ENCODE measurements around the gene MACROD1.

The MACROD1 gene

DNA sequence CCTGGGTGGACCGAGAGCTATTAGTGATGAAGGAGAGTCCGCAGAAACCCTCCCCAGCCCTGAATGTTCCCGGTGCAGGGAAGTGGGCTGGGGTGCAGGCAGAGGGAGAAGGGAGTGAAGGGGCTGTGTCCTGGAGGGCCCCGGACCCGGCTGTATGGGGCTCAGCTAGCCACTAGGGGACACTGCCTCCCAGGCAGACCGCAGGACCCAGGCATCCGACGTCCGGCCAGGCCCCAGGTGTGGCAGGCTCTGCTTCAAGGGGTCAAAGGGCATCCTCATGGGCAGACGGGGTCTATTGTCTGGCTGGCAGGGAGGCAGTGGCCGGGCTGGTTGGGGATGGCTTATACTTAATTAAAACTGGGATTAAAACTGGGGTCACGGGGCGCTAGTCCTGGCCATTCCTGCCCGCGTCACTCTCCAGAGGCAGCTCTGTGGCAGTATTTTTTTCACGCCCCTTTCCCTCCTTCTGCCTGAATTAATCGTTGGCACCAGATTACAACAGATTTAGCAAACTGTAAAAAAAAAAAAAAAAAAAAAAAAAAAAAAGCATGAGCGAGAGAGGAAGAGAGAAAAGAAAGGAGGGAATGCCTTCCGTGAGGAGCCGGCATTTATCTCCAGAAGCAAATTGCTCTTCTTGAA, 125.1 kb downstream of the MACROD1 start:
- in situ Hi-C loops (cut with HindIII; ENCODE audit: low sequenced_read_pairs): no loop called here

DNA sequence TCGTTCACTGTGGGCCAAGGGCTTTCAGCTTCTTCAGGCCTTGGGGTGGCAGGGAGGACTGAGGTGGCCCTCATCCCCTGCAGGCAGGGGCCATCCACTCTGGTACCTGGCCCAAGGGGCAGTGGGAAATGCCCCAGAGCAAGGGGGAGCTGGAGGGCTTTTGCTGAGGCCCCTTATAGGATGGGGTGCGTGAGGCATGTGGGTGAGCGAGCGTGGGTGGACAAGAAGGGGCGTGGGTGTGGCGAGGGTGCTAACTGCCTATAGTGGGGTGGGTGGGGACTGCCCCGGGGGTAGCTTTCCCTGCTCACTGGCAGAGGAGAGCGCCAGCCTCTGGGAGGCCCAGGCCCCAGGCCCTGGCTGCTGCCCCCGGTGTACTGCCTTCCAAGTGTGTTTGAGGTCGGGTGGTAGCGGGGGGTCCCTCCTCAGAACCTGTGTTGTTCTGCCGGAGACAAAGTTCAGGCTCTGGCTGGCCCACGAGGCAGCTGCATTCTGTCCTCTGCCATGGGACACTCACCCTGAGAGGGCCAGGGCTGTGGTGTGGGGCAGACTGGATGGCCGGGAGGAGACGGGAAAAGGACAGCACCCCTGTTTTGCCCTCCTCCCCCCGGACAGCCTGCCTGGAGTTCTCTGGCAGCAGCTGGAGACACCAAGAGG, 126.8 kb downstream of the MACROD1 start:
- in situ Hi-C loops (cut with HindIII; ENCODE audit: low sequenced_read_pairs): no loop called here

DNA sequence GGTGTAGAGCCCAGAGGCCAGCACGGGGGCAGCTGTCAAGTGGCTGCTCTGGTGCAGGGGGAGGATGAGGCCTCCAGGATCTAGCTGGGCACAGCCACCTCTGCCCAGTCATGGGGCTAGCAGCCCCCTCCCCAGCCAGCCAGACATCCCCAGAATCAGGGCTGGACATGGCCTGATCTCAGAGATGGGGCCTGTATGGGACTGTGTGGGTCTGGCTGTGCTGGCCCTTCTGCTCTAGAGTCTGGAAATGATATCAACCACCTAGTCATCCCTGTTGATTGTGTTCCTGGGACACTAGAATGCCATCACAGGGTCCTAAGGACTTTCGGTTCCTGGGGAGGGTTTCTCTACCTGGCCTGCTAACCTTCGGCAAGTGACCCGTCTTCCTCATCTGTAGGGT, 127.4 kb downstream of the MACROD1 start:
- in situ Hi-C loops (cut with HindIII; ENCODE audit: low sequenced_read_pairs): no loop called here

DNA sequence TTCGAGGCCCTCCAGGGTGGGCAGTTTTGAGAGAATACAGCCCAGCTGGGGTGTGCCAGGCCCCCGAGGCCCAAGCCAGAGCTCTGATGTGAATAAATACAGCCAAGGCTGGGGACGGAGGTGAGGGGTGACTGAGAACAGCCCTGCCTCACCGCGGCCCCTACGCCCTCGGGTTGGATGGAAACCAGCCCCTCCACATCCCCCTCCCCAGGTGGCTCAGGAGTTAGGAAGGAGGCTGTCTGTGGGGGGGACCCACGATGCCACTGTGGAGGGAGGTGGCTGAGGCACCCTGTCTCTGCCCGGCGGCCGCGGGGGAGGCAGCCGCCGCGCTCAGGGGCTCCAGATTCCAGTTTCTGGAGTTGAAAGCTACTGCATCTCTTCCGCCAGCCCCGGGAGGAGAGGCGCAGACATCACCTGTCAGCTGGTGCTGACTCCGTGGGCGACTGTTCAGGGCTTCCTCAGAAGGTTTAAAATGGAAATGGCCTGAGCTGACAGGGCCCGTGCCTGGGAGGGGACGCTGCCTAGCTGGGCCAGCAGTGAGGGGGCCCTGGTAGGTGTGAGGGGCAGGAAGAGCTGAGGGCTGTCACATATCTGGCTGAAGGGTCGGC, 128.8 kb downstream of the MACROD1 start:
- in situ Hi-C loops (cut with HindIII; ENCODE audit: low sequenced_read_pairs): no loop called here

DNA sequence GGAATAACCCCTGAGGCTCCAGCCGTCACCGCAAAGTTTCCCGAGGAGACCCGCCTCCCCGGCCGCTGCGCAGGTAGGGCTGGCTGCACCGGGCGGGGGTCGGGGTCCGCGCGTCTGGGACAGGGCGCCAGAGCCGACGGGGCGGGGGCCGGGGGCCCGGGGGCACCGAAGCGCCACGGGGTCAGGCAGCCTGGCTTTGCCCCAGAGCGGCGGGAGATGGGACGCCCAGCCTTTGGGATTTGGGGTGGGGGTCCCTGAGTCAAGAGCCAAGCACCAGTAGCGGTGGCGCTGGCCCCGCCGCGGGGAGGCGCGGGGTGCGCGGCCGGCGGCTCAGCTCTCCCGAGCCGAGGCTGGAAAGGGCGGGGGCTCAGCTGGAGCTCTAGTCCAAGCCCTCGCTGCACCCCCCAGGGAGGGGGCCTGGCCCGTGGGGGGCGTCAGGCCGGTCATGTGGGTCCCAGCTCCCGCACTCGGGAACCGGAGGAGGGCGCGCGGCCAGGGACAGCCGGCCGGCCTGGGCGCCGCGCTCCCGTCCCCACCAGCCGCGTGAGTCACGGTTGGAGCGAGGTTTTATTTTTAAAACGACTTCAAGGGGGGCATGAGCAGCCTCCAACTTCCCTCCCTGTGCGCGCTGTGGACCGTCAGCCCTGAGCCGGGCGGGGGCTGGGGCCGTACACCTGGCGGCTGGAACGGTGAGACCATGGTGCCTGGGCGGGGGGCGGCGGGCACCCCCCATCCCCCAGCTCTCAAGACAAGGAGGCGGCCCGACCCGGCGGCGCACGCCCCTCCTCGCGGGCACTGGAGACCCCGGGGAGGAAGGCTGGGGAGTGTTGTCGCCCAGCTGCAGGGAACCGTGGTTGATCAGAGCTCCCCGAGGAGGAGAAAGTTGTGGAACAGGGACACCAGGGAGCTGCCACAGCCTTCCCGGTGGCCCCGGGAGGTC, 129.6 kb downstream of the MACROD1 start:
- in situ Hi-C loops (cut with HindIII; ENCODE audit: low sequenced_read_pairs): no loop called here

DNA sequence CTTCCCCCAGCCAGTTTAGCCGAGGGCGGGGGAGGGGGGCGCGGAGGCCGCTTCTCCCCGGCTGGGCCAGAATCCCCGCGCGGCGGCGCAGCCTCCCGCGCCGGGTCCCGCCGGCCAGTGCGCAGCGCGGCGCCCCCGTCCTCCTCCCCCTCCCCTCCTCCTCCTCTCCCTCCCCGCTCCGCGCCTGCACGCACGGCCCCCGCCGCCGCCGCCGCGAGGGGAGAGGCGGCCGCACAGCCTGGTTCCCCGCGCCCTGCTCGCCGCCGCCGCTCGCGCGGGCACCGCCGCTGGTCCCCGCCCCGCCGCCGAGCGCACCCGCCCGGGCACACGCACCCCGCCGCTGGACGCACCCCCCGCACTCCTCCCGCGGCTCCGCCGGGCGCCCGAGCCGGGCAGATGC, 130.3 kb downstream of the MACROD1 start, which contains the start of gene FLRT1:
Gene FLRT1, plus strand, starts transcription at position 356 of the 400 bp plus-strand sequence. CDS start 80,337 bp downstream, outside the sequence.
- in situ Hi-C loops (cut with HindIII; ENCODE audit: low sequenced_read_pairs): no loop called here

DNA sequence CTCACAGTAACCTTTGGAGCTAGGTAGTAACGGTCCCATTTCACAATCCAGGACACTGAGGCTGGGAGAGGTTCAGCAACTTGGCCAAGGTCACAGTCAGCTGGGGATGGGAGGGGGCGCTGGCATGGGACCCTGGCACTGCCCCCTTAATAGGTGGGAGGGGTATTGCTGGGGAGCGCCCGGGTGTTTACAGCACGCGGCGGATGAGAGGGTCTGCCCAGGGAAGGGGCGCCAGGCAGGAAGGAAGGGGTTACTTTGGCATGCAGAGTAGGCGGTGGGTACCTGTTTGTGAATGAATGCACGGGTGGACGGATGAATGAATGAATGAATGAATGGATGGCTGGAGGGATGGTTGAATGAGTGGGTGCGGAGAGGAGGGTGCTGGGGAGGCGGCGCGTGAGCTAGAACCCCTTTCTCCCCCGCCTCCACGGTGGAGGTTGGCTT, 130.8 kb downstream of the MACROD1 start:
- in situ Hi-C loops (cut with HindIII; ENCODE audit: low sequenced_read_pairs): no loop called here

DNA sequence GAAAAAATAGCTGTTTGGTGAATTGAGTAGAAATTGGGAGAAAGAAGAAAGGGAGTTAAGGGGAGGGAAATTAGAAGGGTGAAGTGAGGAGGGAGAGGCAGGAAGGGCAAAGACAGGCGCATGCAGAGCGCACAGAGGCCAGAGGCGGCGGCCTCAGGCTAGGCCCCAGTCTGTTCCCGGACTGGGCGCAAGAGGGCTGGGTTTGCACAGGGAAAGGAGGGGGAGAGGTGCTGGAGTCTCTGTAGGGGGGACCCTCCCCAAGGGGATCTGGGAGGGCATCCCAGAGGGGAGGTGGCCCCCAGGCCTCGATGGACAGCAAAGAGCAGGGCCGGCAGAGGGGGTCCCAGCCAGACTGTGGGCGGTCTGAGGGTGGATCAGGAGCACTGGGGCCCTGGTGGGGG, 131.5 kb downstream of the MACROD1 start:
- in situ Hi-C loops (cut with HindIII; ENCODE audit: low sequenced_read_pairs): no loop called here

DNA sequence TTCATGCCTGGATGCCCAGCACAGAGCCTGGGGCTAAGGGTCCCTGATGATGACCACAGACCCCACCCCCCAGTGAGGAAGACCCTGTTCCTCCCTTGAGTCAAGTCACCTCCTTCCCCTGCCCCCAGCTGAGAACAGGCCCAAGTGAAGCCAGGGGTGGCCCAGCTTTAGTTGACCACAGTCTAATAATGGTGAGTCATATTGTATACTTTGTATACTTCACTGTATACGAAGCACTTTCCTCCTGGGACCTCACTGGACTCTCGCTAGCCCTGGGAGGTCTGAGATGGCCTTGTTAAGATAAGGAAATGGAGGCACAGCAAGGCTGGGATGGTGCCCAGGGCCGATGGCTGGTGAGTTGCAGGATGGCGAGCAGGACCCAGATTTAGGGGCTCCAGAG, 133.9 kb downstream of the MACROD1 start:
- in situ Hi-C loops (cut with HindIII; ENCODE audit: low sequenced_read_pairs): no loop called here

DNA sequence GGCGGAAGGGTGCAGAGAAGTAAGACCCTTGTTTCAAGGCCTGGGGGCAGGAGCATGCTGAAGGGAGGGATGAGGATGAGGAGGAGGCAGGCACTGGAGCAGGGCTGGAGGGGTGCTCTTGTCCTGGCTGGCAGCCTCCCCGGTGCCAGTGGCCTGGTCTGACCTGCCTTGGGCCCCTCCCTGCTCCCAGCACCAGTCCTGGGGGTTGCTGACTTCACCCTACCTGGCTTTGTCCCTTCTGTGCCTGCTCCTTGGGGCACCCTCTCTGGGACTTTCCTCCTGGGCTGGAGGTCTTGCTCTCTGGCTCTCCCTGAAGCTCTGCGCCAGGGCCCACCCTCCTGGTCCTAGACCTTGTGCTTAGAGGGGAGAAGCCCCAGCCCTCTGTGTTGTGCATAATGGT, 134.9 kb downstream of the MACROD1 start:
- in situ Hi-C loops (cut with HindIII; ENCODE audit: low sequenced_read_pairs): no loop called here

DNA sequence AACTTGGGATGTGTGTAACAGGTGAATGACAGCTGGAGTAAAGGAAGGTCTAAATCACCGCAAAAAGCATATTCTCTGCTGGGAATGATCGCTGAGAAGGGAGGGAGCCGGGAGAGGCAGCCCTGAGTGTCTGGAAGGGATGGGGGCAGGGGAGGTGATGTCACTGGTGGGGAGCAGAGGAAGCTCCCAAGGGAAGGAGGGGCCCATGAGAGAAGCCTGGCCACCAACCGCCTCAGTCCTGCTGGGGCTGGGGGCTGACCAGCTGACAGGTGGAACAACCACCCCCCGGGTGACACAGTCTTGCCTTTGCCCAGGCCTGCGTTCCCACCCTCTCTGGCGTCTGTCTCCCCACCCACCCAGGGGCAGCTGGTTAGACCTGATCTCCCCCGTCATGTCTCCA, 136.1 kb downstream of the MACROD1 start:
- in situ Hi-C loops (cut with HindIII; ENCODE audit: low sequenced_read_pairs): no loop called here

DNA sequence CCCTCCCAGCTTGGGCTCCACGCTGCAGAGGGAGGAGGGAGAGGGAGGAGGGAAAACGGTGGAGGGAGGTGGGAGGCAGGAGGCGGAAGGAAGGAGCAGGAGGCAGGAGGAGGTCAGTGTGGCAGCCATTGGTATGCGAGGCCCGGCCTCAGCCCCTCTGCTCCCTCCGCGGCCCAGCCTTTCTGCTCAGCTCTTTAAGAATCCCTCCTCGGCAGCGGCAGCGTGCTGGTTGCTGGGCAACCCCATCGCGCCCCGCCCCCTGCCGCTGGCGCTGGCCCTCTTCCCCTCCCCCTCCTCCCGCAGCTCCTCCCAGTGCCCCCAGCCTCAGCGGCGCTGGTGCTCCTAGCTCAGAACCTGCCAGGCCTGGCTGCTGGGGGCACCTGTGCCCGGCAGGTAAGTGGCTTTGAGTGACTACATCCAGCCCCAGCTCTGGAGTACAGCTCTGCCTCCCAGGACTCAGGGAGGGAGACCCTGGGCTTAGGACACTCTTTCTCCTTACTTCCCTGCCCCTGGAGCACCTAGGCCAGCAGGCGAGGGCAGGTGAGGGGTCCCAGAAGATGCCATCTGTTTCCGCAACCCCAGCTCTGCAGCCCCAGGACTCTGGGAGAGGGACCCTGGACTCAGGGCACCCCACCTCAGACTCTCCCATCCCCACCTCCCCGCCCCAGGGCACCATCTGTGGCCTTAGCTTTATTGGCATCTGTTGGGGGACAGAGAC, 137.4 kb downstream of the MACROD1 start:
- in situ Hi-C loops (cut with HindIII; ENCODE audit: low sequenced_read_pairs): no loop called here

DNA sequence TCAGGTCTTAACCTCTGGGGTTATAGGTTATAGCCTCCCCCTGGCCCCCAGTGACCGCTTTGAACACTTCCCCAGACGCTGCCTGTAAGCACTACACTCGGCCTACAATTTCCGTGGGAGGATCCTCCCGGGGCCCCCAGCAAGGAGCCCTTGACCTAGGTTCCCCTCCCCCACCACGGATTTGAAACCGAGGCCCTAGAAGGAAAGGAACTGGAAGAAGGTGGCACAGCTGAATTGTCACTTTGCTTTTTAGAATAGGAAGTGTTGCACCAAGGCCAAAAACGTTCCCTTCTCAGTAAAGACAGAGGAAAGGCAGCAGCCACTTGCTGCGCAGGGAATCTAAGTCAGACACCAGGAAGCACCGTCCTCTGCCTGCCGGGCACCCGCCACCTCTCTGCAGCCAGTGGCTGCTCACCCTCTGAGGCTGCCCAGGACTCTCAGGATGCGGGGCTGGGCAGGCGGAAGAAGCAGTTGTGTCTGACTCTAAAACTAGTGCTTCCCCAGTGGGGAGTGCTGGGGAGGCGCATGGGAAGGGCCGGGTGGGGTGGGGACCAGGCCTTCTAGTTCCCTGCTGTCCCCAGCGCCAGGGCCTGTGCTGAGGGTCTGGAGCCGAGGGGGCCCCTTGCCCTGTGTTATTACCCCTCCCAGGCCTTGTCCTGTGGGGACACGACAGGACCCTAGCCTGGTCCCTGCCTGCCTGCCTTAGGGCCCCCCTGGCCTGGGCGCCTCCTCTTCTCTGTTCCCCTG, 138.1 kb downstream of the MACROD1 start:
- in situ Hi-C loops (cut with HindIII; ENCODE audit: low sequenced_read_pairs): no loop called here

DNA sequence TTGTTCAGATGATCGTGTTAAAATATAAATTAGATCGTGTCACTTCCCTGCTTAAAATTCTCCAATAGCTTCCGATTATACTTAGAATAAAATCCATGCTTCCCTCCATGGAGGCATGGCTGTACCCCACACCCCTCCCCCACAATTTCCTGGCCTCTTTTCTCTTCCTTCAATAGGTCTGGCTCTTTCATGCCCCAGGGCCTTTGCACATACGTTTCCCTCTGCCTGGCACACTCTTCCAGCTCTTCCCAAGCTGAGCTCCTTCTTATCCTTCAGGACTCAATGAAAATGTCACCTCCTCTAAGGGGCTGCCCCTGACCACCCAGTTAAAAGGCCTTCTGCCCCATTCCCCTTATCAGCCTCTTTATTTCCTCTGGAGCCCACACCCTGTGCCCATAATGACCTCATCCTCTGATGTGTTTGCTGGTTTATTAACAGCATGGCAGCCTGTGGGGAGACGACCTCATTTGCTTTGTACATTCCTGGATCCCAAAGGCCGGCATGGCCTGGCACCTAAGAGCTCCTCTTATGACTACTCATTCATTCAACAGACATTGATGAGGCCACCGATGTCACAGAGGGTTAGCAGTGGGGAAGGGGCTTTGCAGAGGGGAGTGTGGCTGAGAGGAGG, 139.2 kb downstream of the MACROD1 start:
- in situ Hi-C loops (cut with HindIII; ENCODE audit: low sequenced_read_pairs): no loop called here

DNA sequence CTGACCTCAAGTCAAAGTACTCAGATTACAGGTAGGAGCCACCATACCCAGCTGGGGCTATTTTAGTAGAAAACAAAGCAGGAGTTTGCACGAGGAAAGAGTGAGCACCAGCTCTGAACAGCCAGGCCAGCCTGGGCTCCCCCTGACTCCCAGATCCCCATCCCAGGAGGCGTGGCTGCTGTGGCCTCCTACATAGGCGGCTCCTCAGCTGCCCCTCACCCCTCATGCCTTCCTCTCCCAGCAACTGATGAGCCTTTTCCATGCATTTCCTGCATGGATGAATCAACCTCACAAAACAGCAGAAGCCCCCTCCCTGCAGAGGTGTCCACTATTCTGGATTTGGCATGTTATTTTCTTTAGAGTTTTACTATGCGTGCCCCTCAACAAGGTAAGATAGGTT, 140.7 kb downstream of the MACROD1 start:
- in situ Hi-C loops (cut with HindIII; ENCODE audit: low sequenced_read_pairs): no loop called here

DNA sequence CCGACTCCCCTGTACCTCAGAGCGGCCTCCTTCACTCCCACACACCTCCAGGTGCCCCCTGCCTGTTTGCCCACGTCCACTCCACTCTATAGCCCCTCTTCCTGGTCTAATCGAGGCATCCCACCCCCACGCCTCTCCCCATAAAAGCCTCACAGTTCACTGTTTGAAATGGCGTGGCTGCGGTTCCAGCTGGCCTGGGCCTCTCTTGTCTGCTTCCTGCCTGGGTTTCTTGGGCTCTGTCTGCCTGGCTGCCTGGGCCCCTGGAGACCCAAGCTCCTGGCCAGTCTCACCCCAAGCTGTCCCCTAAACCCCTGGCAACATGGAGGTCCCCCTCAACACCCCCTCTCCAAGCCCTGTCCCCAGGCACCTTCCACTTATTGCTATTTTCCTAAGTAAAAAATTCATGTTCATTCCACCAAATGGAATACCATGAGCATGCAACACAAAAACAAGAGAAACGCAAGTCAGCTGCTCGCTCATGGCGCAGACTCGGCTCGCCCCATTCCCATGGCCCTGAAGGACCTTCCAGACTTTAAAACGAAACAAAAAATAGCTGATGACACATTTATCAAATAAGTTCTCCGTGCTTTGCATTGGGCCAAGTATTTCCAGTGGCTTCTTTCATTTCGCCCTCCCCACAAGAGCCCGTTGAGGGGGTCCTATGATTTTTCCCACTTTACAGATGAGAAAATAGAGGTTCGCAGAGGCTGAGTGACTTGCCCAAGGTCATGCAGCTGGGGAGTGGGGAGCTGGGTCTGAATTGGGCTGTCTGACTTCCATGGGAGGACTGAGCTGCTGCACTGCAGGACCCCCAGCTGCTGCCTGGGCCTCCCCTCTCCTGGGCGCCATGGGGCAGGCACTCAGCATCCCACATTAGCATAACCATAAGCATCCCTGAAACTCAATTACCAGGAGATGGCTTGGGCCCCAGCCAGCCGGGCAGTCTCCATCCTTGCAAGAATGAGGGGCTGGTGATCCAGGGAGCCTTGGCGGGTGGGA, 141.9 kb downstream of the MACROD1 start:
- in situ Hi-C loops (cut with HindIII; ENCODE audit: low sequenced_read_pairs): loop anchor here (5.0 kb wide), 1 partner anchor 53 kb away; no protein-coding TSS in a partner anchor

DNA sequence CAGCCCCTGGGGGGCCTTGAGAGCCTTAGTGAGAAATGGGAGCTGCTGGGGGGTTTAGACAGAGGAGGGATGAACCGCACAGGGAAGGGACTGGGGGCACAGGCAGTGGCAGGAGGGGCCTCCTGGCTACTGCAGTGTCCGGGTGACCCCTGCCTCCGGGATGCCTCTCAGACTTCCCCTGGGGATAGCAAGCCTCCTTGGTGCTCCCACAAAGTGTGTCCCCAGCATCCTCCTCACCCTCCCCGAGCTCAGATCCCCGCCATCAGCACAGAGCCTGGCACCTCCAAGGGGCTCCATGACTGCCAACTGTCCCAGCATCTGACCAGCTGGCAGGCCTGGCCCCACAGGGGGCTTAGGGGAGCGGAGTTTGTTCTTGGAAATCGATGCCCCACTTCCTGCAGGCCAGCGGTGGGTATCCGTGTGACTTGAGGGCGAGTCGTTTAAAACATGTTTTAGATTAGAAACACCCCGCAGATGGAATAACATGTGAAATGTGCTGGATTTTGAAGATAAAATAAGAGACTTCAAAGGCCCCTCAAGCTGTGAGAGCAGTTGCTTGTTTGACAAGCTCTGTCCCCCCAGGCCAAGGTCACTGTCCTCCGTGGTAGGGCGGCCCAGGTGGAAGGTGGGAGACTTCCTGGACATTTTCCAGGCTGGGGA, 143.7 kb downstream of the MACROD1 start:
- in situ Hi-C loops (cut with HindIII; ENCODE audit: low sequenced_read_pairs): loop anchor here (5.0 kb wide), 1 partner anchor 55 kb away; no protein-coding TSS in a partner anchor

DNA sequence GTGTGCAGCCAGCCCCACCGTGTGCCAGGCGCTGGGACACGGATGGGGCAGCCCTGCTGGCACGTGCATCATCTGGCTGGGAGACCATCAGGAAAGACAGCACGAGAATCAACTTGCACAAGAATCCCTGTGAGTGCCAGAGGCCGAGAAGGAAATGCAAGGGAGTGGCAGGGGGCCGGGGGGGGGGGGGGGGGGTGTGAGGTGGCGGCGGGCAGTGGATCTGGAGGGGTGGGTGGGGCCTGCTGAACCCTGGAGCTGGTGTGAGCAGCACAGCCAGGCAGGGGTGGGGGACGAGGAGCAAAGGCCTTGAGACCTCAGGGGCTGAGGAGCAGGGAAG, 144.2 kb downstream of the MACROD1 start:
- in situ Hi-C loops (cut with HindIII; ENCODE audit: low sequenced_read_pairs): loop anchor here (5.0 kb wide), 1 partner anchor 56 kb away; no protein-coding TSS in a partner anchor
